Activated naive CD8-positive, alpha-beta T cell treated with anti-CD3 and anti-CD28 coated beads, Interleukin-2, amount 50 U/mL, for 16 hours (primary cell): ENCODE results near the gene GAK.
"Not testable (repeated sequence)": the region's sequence is repeated elsewhere in the genome, so short reads cannot be mapped to it uniquely, and the experiment has no call there.

Experiments used
- DNase-seq: peaks from one replicate; pipeline ENCODE4 v3.0.0-alpha.2; 2020; ENCODE audit warnings: low read depth, low spot score

The GAK gene

DNA sequence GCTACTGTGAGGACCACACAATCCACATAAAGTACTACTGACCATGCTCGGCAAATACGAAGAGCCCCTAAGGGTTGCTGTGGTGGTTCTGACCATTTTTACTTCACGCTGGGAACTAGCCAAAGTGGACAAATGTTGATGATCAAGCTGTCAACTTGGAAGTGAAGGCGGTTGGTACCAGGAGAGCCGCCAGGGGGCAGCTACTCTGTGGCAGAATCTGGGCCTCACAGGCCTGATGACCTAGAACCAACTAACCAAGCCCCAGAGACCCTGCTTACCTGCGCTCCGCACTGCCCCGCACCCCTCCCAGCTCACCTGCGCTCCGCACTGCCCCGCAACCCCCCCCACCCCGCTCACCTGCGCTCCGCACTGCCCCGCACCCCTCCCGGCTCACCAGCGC lies 5.6 kb downstream of the GAK start:
- no peak for DNase-seq

DNA sequence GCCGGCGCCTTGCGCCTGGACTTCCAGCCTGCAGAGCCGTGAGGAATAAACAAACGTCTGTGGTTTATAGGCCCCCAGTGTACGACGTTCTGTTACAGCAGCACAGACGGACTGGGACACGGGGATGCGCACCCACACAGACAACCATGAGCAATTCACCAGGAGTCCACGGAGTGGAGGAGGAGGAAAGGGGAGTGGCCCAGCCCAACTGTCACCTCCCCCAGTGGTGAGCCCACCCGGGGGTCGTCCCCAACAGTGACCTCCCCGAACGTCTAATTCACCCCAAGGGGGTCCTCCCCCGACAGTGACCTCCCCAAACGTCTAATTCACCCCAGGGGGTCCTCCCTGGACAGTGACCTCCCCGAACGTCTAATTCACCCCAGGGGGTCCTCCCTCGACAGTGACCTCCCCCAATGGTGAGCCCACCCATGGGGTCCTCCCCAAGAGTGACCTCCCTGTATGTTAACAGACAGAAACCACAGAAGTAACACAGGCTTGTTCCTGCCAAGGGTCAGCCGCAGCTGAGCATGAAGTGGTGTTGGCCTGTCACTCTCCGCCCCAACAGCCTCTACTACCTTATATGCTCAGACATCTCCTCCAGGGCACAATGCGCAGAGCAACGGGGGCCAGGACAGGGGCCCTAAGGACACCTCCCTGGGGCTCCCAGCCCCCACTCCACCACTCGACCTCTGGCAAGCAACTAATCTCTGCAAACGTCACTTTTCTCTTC lies 6.2 kb downstream of the GAK start:
- DNase-seq, result no peak

DNA sequence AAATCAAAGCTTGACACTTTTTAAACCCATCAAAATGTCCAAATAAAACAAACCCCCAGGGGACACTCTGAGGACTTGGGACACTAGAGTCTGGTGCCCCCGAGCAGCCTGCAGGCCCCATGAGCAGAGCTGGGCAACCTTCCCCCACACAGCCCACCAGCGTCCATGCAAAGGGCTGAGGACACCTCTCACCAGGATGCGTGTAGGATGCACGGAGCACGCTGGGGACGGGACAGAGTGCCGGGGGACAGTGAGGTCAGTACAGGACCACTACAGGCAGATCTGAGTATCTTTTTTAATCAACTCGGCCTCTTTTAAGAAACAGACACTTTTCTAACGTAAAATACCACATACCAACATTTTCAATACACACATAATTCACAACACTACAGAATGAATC lies 6.9 kb downstream of the GAK start:
- no peak for DNase-seq

DNA sequence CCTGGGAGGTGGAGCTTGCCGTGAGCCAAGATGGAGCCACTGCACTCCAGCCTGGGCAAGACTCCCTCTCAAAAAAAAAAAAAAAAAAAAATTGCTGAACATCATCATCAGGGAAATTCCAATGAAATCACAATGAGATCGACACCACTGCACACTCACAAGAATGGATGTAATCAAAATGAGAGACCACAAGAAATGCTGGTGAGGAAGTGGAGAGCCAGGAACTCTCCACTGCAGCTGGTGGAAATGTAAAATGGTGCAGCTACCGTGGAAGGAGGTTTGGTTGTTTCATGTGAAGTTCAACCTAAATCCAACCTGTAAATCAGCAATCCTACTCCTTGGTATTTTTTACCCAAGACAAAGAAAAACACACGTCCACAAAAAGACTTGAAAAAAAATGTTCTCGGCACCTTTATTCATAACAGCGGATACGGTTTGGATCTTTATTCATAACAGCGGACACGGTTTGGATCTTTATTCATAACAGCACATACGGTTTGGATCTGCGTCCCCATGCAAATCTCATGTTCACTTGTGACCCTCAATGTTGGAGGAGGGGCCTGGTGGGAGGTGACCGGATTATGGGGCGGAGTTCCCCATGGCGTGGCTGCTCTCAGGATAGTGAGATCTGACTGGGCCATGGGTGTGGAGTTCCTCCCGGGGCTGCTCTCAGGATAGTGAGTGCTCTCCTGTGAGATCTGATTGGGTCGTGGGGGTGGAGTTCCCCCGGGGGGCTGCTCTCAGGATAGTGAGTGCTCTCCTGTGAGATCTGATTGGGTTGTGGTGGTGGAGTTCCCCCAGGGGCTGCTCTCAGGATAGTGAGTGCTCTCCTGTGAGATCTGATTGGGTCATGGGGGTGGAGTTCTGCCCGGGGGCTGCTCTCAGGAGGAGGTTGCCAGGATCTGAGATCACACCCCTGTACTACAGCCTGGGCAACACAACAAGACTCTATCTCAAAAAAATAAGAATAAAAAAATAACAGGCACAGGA lies 7.7 kb downstream of the GAK start:
- DNase-seq, result no peak

DNA sequence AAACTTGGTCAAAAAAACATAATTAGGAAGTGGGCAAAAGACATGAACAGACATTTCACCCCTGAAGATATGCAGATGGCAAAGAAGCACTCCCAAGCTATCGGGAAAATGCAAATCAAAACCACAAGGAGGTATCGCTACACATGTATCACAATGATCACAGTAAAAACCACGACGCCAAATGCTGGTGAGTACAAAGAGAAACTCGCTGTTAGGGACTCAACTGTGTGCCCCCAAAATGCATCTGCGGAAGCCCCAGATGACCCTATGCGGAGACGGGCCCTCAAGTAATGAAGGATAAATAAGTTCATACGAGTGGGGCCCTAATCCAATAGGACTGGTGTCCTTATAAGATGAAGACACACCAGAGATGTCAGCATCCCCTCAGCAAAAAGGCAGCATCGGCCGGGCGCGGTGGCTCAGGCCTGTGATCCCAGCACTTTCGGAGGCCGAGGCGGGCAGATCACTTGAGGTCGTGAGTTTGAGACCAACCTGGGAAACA lies 10.2 kb downstream of the GAK start:
- DNase-seq, result no peak

DNA sequence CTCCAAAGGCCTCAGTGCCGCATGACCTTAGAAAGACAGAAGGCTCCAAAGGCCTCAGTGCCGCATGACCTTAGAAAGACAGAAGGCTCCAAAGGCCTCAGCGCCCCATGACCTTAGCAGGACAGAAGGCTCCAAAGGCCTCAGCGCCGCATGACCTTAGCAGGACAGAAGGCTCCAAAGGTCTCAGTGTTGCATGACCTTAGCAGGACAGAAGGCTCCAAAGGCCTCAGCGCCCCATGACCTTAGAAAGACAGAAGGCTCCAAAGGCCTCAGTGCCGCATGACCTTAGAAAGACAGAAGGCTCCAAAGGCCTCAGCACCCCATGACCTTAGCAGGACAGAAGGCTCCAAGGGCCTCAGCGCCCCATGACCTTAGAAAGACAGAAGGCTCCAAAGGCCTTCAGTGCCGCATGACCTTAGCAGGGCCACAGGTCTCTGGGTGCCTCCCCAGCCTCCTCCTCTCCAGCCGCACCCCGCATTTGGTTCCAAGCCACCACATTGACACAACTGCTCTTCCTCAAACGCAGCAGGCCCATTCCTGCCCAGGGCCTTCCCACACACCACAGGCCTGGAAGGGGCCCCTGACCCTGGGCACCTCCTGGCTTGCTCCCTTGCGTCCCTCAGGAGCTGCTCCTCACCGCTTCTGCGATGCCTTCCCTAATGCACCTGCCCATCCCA lies 13.0 kb downstream of the GAK start:
- DNase-seq, result not testable (repeated sequence)

DNA sequence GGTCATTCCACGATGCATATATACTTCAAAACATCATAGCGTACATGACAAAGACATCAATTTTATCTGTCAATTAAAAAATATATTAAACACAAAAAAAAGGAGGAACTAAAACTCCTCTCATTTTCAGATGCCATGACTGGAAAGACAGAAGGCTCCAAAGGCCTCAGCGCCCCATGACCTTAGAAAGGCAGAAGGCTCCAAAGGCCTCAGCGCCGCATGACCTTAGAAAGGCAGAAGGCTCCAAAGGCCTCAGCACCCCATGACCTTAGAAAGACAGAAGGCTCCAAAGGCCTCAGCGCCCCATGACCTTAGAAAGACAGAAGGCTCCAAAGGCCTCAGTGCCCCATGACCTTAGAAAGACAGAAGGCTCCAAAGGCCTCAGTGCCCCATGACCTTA lies 13.5 kb downstream of the GAK start:
- DNase-seq, result not testable (repeated sequence)

DNA sequence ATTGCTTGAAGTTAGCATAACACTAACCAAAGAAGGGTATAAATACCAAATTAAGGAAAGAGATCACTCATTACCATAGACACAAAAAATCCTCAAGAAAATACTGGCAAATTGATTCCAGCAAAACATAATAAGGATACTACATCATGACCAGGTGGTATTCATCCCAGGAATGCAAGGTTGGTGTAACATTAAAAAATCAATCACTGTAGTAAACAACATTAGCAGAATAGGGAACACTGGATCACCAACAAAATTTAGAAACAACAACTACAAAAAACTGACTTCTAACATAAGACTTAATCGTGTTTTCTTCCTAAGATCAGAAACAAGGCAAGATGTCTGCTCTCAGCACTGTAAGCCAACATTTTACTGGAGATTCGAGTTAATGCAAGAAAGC lies 14.1 kb downstream of the GAK start:
- DNase-seq, result no peak

DNA sequence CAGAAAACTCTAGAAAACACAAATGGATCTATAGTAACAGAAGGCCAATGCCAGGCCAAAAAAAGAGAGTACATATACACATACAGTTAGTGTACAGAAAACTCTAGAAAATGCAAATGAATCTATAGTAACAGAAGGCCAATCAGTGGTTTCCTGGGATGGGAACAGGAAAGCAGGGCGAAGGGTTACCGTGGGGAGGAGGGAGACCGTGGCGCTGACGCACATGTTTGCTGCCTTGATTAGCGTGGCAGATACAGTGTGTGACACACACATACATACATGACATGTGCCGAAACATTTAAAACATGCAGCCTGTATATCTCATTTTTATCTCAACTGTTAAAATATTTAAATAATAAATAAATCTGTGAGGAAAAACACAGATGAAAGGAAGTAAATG lies 14.7 kb downstream of the GAK start:
- DNase-seq, result no peak

DNA sequence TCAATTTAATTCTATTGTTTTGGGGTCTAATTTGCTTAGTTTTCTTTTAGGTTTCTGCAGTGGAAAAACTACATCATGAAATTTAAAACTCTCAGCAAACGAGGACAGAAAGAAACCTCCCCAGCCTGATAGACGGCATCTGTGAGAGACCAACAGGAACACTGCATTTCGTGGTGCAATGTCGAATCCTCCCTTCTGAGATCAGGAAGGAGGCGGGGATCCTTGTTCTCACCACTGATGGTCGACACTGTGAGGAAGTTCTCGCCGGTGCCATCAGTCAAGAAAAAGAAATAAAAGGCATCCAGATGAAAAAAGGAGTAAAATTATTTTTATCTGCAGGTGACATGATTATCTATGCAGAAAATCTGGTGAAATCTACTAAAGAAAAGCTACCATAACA lies 16.5 kb downstream of the GAK start:
- no peak for DNase-seq

DNA sequence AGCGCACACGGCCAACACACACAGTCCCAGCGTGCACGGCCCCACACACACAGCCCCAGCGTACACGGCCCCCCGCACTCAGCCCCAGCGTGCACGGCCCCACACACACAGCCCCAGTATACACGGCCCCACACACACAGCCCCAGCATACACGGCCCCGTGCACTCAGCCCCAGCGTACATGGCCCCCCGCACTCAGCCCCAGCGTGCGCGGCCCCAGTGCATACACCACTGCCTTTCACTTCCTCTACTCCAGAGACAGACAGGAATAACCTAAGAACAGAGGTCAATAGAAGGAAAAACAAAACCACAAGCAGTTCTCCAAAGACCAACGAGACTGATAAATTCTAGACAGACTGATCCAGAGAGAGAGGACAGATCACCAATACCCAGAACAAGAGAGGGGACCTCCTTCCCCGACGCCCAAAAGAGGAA lies 17.1 kb downstream of the GAK start:
- DNase-seq, result no peak

DNA sequence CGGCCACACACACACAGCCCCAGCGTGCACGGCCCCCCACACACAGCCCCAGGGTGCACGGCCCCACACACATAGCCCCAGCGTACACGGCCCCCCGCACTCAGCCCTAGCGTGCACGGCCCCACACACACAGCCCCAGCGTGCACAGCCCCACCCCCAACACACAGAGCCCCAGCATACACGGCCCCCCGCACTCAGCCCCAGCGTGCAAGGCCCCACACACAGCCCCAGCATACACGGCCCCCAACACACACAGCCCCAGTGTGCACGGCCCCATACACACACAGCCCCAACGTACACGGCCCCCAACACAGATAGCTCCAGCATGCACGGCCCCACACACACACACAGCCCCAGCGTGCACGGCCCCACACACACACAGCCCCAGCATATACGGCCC lies 17.6 kb downstream of the GAK start:
- DNase-seq, result no peak

DNA sequence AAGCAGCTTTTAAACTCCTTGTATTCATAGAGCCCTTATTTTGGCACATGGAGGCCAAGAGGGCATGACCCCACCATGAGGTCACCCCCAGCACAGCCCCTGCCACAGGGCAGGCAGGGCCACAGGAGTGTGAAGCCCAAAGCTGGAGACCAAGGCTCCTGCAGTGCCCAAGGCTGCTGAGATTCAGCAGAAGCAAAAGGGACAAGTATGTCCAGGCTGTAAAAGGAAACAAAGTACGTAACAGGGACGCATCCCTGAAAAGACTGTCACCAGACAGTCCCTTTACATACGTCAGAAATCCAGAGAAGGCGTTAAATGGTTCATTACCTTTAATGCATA lies 18.9 kb downstream of the GAK start:
- DNase-seq, result no peak

DNA sequence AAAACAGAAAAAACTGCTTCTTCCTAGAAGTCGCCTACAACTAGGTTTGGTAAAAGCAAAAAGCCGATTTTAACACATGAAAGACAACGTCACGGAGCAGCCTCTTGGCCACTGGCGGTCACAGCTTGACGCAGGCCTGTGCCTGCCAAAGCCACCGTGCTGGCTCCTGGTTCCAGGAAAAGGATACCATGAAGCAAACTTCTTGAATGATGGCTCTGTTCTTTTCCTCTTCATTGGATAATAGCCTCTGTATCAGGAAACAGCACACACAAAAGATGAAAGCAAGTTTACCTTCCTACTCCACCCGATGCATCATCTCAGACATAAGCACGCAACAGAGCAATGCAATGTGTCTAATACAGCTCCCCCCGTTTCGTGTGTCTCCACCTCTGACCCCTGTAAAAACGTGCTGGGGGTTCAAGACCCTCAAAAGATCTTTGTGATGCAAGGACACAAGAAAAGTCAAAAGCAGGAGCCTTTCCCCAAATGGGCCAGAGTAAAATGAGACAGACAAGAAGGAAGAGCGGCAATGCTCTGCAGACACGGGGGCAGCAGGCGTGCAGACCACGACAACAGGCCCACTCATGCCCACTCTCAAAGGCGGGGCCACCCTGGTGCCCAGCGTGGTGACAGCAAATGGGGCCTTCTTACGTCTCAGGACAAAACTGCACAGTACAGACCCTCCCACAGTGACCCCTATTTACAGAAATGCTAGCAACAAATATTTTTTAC lies 19.4 kb downstream of the GAK start:
- no peak for DNase-seq

DNA sequence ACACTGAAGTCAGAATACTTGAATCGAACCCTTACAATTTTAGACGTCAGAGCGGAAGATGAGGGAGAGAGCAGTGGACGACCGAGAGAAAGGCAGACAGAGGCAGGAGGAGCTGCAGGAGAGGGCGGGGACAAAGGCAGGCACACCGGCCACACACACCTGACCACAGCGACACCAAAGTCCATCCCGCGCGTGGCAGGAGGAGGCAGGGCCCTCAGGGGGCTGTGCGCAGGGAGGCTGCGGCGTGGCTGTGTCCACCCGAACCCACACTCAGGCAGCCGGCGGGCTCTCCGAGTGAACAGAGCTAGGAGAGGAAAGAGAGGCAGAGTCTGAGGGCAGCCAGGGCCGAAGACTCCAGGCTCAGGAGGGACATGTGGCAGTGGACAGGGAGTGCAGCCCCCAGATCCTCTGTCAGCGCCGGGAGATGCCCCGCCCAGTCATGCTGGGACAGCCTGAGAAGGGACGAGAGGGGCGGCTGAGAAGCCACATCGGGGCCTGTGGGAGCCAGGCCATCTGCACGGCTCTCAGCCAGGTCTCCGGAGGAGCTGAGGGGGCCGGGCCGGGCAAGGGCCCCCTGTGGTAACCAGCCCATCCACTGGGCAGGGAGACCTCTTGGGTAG lies 20.1 kb downstream of the GAK start:
- DNase-seq, result no peak

DNA sequence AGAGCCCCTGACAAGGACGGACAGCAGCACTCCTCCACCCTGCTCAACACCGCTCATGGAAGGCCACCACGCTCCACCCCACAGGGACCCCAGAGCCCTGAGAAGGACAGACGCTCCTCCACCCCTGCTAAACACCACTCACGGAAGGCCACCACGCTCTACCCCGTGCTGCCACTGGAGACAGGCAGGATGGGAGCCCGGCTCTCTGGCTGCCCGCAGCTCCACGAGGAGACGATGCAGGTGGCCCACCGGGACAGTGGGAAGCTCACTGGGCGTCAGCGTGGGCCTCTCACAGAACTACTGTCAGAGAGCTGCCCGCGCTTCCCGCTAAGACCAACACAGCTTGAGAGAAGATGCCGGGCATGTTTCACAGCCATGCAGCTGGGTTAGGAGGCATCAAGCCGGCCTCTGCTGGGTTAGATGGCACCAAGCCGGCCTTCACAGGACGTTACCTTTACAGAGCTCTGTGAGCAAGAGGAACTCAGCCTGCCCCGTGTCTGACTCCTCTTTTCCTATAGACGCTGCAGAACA lies 20.8 kb downstream of the GAK start:
- DNase-seq, result no peak

DNA sequence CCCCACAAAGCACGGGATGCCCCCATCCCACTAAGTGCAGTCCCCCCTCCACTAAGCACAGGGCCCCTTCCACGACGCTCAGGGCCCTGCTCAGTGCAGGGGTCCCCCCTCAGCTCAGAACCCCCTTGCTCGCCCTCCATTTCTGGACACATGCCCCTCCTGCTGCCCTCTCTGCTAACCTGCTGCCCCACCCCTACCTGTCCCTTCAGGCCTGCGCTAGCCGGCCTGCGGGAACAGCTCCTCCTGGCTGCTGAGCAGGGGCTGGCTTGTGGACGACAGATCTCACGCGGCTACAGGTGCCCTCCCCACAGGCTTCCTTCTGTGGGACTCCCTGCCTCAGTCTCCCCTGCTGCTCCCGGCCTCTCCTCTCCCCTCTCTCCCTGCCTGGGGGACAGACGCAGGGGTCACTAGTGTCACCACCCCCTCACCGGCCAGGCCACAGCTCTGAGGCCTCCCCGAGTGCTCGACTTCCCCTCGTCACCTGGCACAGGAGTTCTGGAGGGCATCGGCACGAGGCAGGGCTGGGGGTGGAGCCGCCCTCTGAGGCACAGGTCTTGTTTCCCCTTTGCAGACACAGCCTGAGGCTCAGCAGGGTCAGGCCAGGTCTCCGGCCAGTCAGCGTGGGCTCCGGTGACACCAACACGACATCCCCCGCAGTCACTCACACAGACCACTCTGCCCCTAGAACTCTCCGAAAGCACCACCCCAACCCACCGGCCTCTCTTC lies 21.6 kb downstream of the GAK start:
- no peak for DNase-seq

DNA sequence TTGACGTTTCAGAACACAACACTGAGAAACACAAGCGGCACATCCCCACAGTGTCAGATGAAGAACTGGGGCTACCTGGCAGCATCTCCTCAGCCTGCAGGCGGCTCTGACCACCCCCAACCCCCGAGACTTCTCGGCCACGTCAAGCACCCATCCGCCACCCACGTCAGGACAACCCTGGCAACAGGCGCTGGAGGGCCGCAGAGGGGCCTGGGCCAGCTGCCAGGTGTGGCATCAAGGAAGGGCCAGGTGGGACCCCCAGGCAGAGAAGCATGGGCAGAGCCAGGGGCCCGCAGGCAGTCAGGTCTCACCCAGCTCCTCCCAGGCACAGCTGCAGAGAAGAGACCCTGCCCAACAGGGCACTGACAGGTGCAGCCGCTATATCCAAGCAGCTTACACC lies 22.3 kb downstream of the GAK start:
- no peak for DNase-seq

DNA sequence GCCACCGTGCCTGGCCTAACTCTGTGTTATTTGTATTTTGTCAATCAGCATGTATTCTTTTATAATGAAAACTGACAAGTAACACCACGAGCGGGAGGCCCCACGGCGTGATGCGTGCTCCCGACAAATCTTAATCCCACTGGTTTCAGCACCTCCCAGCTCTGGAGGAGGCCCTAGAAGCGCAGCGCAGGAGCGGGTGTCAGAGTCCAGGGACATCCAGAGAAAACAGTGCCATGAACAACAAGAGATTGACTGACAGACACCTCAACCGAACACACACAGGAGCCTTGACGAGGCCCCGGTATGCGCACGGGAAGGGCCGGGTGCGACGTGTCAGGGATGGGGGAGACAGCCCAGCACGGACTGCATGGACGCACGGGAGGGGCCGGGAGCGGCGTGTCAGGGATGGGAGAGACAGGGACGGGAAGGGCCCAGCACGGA lies 23.0 kb downstream of the GAK start:
- no peak for DNase-seq
